ENCODE results near the gene PTPN23.

PTPN23 gene

GRCh38 chr3:47408839-47409229 is 28.0 kb downstream of the PTPN23 start:
- TF ChIP-seq, protein P1, sequence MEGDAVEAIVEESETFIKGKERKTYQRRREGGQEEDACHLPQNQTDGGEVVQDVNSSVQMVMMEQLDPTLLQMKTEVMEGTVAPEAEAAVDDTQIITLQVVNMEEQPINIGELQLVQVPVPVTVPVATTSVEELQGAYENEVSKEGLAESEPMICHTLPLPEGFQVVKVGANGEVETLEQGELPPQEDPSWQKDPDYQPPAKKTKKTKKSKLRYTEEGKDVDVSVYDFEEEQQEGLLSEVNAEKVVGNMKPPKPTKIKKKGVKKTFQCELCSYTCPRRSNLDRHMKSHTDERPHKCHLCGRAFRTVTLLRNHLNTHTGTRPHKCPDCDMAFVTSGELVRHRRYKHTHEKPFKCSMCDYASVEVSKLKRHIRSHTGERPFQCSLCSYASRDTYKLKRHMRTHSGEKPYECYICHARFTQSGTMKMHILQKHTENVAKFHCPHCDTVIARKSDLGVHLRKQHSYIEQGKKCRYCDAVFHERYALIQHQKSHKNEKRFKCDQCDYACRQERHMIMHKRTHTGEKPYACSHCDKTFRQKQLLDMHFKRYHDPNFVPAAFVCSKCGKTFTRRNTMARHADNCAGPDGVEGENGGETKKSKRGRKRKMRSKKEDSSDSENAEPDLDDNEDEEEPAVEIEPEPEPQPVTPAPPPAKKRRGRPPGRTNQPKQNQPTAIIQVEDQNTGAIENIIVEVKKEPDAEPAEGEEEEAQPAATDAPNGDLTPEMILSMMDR (conservative IDR thresholded peaks at IDR 0.05; ENCODE audit: control insufficient read depth, insufficient read depth, low read depth, low read length), result no peak
- DNase-seq (ENCODE audit: low read depth), result no peak
- no peak overlapping the region for H3K4me3 ChIP-seq (ENCODE audit: control insufficient read depth, low read depth, low read length)

DNA sequence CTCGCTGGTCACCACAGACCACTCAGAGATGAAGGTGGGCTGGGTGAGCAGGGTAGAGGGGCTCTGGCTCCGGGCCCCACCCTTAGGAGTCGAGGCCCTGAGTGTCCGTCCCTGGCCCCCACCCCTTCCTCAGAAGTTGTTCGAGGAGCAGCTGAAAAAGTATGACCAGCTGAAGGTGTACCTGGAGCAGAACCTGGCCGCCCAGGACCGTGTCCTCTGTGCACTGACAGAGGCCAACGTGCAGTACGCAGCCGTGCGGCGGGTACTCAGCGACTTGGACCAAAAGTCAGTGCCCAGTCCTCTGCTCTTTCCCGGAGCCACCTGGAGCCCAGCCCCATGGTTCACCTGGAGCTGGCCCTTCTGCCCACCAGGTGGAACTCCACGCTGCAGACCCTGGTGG is 28.5 kb downstream of the PTPN23 start:
- H3K4me3 ChIP-seq (ENCODE audit: control insufficient read depth, low read depth, low read length), result no peak overlapping the region
- no peak for DNase-seq (ENCODE audit: low read depth)
- TF ChIP-seq, protein P1 (conservative IDR thresholded peaks at IDR 0.05; ENCODE audit: control insufficient read depth, insufficient read depth, low read depth, low read length), result no peak

DNA sequence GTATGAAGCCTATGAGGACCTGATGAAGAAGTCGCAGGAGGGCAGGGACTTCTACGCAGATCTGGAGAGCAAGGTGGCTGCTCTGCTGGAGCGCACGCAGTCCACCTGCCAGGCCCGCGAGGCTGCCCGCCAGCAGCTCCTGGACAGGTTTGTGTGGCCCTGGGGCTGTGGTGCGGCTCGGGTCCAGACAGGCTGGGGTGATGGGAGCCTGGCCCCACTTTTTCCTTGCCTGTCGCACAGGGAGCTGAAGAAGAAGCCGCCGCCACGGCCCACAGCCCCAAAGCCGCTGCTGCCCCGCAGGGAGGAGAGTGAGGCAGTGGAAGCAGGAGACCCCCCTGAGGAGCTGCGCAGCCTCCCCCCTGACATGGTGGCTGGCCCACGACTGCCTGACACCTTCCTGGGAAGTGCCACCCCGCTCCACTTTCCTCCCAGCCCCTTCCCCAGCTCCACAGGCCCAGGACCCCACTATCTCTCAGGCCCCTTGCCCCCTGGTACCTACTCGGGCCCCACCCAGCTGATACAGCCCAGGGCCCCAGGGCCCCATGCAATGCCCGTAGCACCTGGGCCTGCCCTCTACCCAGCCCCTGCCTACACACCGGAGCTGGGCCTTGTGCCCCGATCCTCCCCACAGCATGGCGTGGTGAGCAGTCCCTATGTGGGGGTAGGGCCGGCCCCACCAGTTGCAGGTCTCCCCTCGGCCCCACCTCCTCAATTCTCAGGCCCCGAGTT is 29.0 kb downstream of the PTPN23 start:
- no peak for DNase-seq (ENCODE audit: low read depth)
- TF ChIP-seq, protein P1 (conservative IDR thresholded peaks at IDR 0.05; ENCODE audit: control insufficient read depth, insufficient read depth, low read depth, low read length), result no peak
- no peak overlapping the region for H3K4me3 ChIP-seq (ENCODE audit: control insufficient read depth, low read depth, low read length)

DNA sequence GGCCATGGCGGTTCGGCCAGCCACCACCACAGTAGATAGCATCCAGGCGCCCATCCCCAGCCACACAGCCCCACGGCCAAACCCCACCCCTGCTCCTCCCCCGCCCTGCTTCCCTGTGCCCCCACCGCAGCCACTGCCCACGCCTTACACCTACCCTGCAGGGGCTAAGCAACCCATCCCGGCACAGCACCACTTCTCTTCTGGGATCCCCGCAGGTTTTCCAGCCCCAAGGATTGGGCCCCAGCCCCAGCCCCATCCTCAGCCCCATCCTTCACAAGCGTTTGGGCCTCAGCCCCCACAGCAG is 29.5 kb downstream of the PTPN23 start:
- no peak overlapping the region for H3K4me3 ChIP-seq (ENCODE audit: control insufficient read depth, low read depth, low read length)
- DNase-seq (ENCODE audit: low read depth), result no peak
- TF ChIP-seq, protein P1 (conservative IDR thresholded peaks at IDR 0.05; ENCODE audit: control insufficient read depth, insufficient read depth, low read depth, low read length), result no peak

GRCh38 chr3:47410801-47411646 is 30.2 kb downstream of the PTPN23 start:
- TF ChIP-seq, protein P1 (conservative IDR thresholded peaks at IDR 0.05; ENCODE audit: control insufficient read depth, insufficient read depth, low read depth, low read length), result no peak
- H3K4me3 ChIP-seq (ENCODE audit: control insufficient read depth, low read depth, low read length), result no peak overlapping the region
- no peak for DNase-seq (ENCODE audit: low read depth)

GRCh38 chr3:47411696-47412452 is 31.1 kb downstream of the PTPN23 start:
- TF ChIP-seq, protein P1 (conservative IDR thresholded peaks at IDR 0.05; ENCODE audit: control insufficient read depth, insufficient read depth, low read depth, low read length), result no peak
- H3K4me3 ChIP-seq (ENCODE audit: control insufficient read depth, low read depth, low read length), result no peak overlapping the region
- DNase-seq (ENCODE audit: low read depth), result no peak

All from fibroblast of mammary gland (primary cell).